IMR-90 (cell line): ENCODE measurements around the gene KIAA0232. TPM values are rescaled to one million over a fixed set of nuclear protein-coding genes. Genes with fewer than 3 reads are reported as not detected.

Source experiments
- ATAC-seq: fragments of 200-7000 bp; cut with Tn5 transposase; 2 replicates; pipeline ENCODE4 v1.9.1; 2020; ENCODE audit warnings: low read depth, mild to moderate bottlenecking, moderate library complexity
- BruUV-seq: library from RNA; stranded (reverse); fragments of 400-500 nt; replicated peaks from 2 replicates; lab custom pipeline; 2021; lab: Mats Ljungman, UMichigan
- CTCF ChIA-PET: fragments of 300-600 bp; formaldehyde crosslinking; extraction: SDS; loops from one replicate; lab custom pipeline; 2021; ENCODE audit warnings: antibody characterized with exemption; lab: Yijun Ruan, JAX
- POLR2A ChIA-PET: fragments of 300-600 bp; sonication (Branson Sonifier 250); formaldehyde crosslinking; loops from one replicate; lab custom pipeline; 2022; ENCODE audit warnings: antibody characterized with exemption; ENCODE audit not compliant: unreplicated experiment; lab: Charles Lee
- DNase-seq: peaks from one replicate; pipeline ENCODE4 v3.0.0; 2013
- H2AFZ ChIP-seq: replicated peaks from 2 replicates; pipeline ENCODE3; 2013; ENCODE audit warnings: low read length, mild to moderate bottlenecking; ENCODE audit not compliant: poor library complexity
- H2AK5ac ChIP-seq: 2 replicates; pipeline ENCODE4 v1.6.1; 2013; ENCODE audit warnings: low read depth, low read length, inconsistent platforms
- H2AK9ac ChIP-seq: replicated peaks from 2 replicates; pipeline ENCODE3; 2013; ENCODE audit warnings: mild to moderate bottlenecking, low read depth, low read length, moderate library complexity; ENCODE audit not compliant: poor library complexity
- H2BK120ac ChIP-seq: 2 replicates; pipeline ENCODE4 v1.6.1; 2013; ENCODE audit warnings: low read depth, low read length, inconsistent platforms
- H2BK15ac ChIP-seq: 3 replicates; pipeline ENCODE4 v1.6.1; 2013; ENCODE audit warnings: low read depth, low read length, inconsistent platforms
- H2BK20ac ChIP-seq: 2 replicates; pipeline ENCODE4 v1.6.1; 2013; ENCODE audit warnings: low read depth, mild to moderate bottlenecking, inconsistent platforms, low read length, moderate library complexity
- H2BK5ac ChIP-seq: 2 replicates; pipeline ENCODE4 v1.6.1; 2013; ENCODE audit warnings: mild to moderate bottlenecking, low read depth, low read length, inconsistent platforms; ENCODE audit not compliant: poor library complexity, severe bottlenecking
- H3K14ac ChIP-seq: replicated peaks from 2 replicates; pipeline ENCODE4 v1.6.1; 2013; ENCODE audit warnings: low read depth, low read length, inconsistent platforms
- H3K18ac ChIP-seq: 2 replicates; pipeline ENCODE4 v1.6.1; 2013; ENCODE audit warnings: low read depth, low read length, control low read depth
- H3K23ac ChIP-seq: 2 replicates; pipeline ENCODE4 v1.6.1; 2013; ENCODE audit warnings: low read depth, low read length, inconsistent platforms
- H3K27ac ChIP-seq: 2 replicates; pipeline ENCODE4 v1.5.1; 2013; ENCODE audit warnings: mild to moderate bottlenecking, control low read depth, low read length; ENCODE audit not compliant: insufficient read depth
- H3K27me3 ChIP-seq: 2 replicates; pipeline ENCODE4 v1.6.1; 2013; ENCODE audit warnings: low read length; ENCODE audit not compliant: control insufficient read depth, insufficient read depth
- H3K36me3 ChIP-seq: 2 replicates; pipeline ENCODE4 v1.6.1; 2013; ENCODE audit warnings: low read length, mixed read lengths; ENCODE audit not compliant: control insufficient read depth, insufficient read depth
- H3K4ac ChIP-seq: 2 replicates; pipeline ENCODE4 v1.6.1; 2013; ENCODE audit warnings: low read depth, low read length, inconsistent platforms
- H3K4me1 ChIP-seq: 2 replicates; pipeline ENCODE4 v1.6.1; 2013; ENCODE audit warnings: low read length, mixed read lengths; ENCODE audit not compliant: control insufficient read depth, insufficient read depth
- H3K4me2 ChIP-seq: 2 replicates; pipeline ENCODE4 v1.6.1; 2013; ENCODE audit warnings: low read depth, mild to moderate bottlenecking, control low read depth, low read length, moderate library complexity
- H3K4me3 ChIP-seq: 2 replicates; pipeline ENCODE4 v1.5.1; 2013; ENCODE audit warnings: low read depth, mild to moderate bottlenecking, control low read depth, low read length, moderate library complexity; ENCODE audit not compliant: insufficient read depth
- H3K56ac ChIP-seq: 2 replicates; pipeline ENCODE4 v1.6.1; 2013; ENCODE audit warnings: low read length, inconsistent platforms; ENCODE audit not compliant: insufficient read depth; ENCODE audit errors: extremely low read depth
- H3K79me1 ChIP-seq, 2 experiments: 2 replicates each; pipeline ENCODE4 v1.6.1; 2013; ENCODE audit warnings: low read length in 2 of 2, inconsistent platforms in 1 of 2, low read depth in 1 of 2
- H3K9ac ChIP-seq: 2 replicates; pipeline ENCODE4 v1.6.1; 2013; ENCODE audit warnings: low read depth, low read length, control low read depth
- H3K9me1 ChIP-seq: 2 replicates; pipeline ENCODE4 v1.6.1; 2013; ENCODE audit warnings: low read length, inconsistent platforms; ENCODE audit not compliant: insufficient read depth
- H3K9me3 ChIP-seq: 2 replicates; pipeline ENCODE4 v1.6.1; 2013; ENCODE audit warnings: low read length; ENCODE audit not compliant: control insufficient read depth, insufficient read depth
- H4K20me1 ChIP-seq: 2 replicates; pipeline ENCODE4 v1.6.1; 2013; ENCODE audit warnings: low read length, inconsistent platforms; ENCODE audit not compliant: insufficient read depth
- H4K5ac ChIP-seq: 2 replicates; pipeline ENCODE4 v1.6.1; 2013; ENCODE audit warnings: mild to moderate bottlenecking, low read depth, low read length, control low read depth
- H4K8ac ChIP-seq, 2 experiments: 2 replicates each; pipeline ENCODE4 v1.6.1; 2013; ENCODE audit warnings: low read depth in 2 of 2, low read length in 2 of 2, control low read depth in 1 of 2, inconsistent platforms in 1 of 2
- H4K91ac ChIP-seq: 2 replicates; pipeline ENCODE4 v1.6.1; 2013; ENCODE audit warnings: low read depth, low read length, inconsistent platforms; ENCODE audit not compliant: insufficient read depth
- BHLHE40 ChIP-seq: fragments of 150-350 bp; IDR thresholded peaks from 2 replicates; pipeline ENCODE4 v1.6.1; 2016; ENCODE audit warnings: mild to moderate bottlenecking, low read depth, low read length
- CHD1 ChIP-seq: IDR thresholded peaks from 2 replicates; pipeline ENCODE4 v1.6.1; 2012; ENCODE audit warnings: low read depth, low read length, improper control_type of control experiment
- FOS ChIP-seq: fragments of 150-350 bp; IDR thresholded peaks from 2 replicates; pipeline ENCODE4 v1.6.1; 2016; ENCODE audit warnings: low read depth, low read length
- MAFK ChIP-seq: IDR thresholded peaks from 2 replicates; pipeline ENCODE4 v1.6.1; 2012; ENCODE audit warnings: low read depth, low read length, improper control_type of control experiment
- MAZ ChIP-seq: IDR thresholded peaks from 2 replicates; pipeline ENCODE4 v1.6.1; 2012; ENCODE audit warnings: low read depth, mild to moderate bottlenecking, low read length, improper control_type of control experiment, moderate library complexity, borderline replicate concordance
- MXI1 ChIP-seq: IDR thresholded peaks from 2 replicates; pipeline ENCODE4 v1.6.1; 2012; ENCODE audit warnings: low read depth, mild to moderate bottlenecking, low read length, moderate library complexity, borderline replicate concordance
- NFE2L2 ChIP-seq: fragments of 150-350 bp; IDR thresholded peaks from 2 replicates; pipeline ENCODE4 v1.6.1; 2016; ENCODE audit warnings: low read depth, mild to moderate bottlenecking, low read length
- POLR2A ChIP-seq: IDR thresholded peaks from 2 replicates; pipeline ENCODE4 v1.6.1; 2012; ENCODE audit warnings: mild to moderate bottlenecking, low read depth, low read length
- RAD21 ChIP-seq: IDR thresholded peaks from 2 replicates; pipeline ENCODE4 v1.6.1; 2012; ENCODE audit warnings: low read length, improper control_type of control experiment
- RCOR1 ChIP-seq: IDR thresholded peaks from 2 replicates; pipeline ENCODE4 v1.6.1; 2012; ENCODE audit warnings: mild to moderate bottlenecking, low read length, improper control_type of control experiment; ENCODE audit not compliant: insufficient replicate concordance
- RFX5 ChIP-seq: IDR thresholded peaks from 2 replicates; pipeline ENCODE4 v1.8.0; 2012; ENCODE audit warnings: low read depth, mild to moderate bottlenecking, low read length, moderate library complexity
- SMC3 ChIP-seq: fragments of 150-350 bp; IDR thresholded peaks from 2 replicates; pipeline ENCODE4 v1.6.1; 2016; ENCODE audit warnings: low read depth, mild to moderate bottlenecking, antibody characterized with exemption, low read length, moderate library complexity
- WGBS, 2 experiments: methylation state at CpG; one replicate each; pipeline versions ENCODE4 v1.1.5 to v1.1.7; 2013; ENCODE audit warnings: missing lambda C conversion rate in 2 of 2; ENCODE audit not compliant: insufficient read length in 1 of 2; ENCODE audit errors: extremely low coverage in 2 of 2; 5-methylcytosine and 5-hydroxymethylcytosine counted together
- dilution Hi-C: fragments of 300-500 bp; cut with HindIII; formaldehyde crosslinking; loops from one replicate; pipeline ENCODE4 v1.14.3; 2018; ENCODE audit warnings: low sequenced_read_pairs; ENCODE audit not compliant: unreplicated experiment
- in situ Hi-C: fragments of 300-500 bp; cut with MboI; formaldehyde crosslinking; loops from 3 replicates; pipeline ENCODE4 v1.14.3; 2019; ENCODE audit warnings: low sequenced_read_pairs, inconsistent platforms, mixed read lengths
- intact Hi-C: fragments of 100-400 bp; cut with micrococcal nuclease; formaldehyde crosslinking; loops from 2 replicates; pipeline ENCODE4 v1.10.0; 2022
- polyA plus RNA-seq, 3 experiments: library from polyadenylated mRNA; depleted of rRNA; stranded (reverse); fragments of >200 nt; gene quantifications; 2 replicates each; pipeline ENCODE4 v1.2.3, GENCODE V29; 2012; ENCODE audit warnings: low replicate concordance in 1 of 3
- total RNA-seq: library from RNA; depleted of rRNA; stranded (reverse); fragments of >200 nt; gene quantifications from 2 replicates; pipeline ENCODE4 v1.2.3, GENCODE V29; 2012
- TF ChIP-seq, protein P1 (sequence below): fragments of 150-350 bp; IDR thresholded peaks from 2 replicates; pipeline ENCODE4 v1.6.1; 2017; ENCODE audit warnings: mild to moderate bottlenecking, antibody characterized with exemption, low read length, low read depth
- TF ChIP-seq, protein P2 (sequence below): fragments of 150-350 bp; IDR thresholded peaks from 2 replicates; pipeline ENCODE4 v1.6.1; 2016; ENCODE audit warnings: low read depth, mild to moderate bottlenecking, low read length, moderate library complexity, borderline replicate concordance
- TF ChIP-seq, protein P3 (sequence below): conservative IDR thresholded peaks from 2 replicates; pipeline ENCODE4 v1.5.1; 2012; ENCODE audit warnings: mild to moderate bottlenecking, low read depth, low read length, improper control_type of control experiment

Gene KIAA0232
- total and polyA plus RNA-seq, 2 of the 4 experiments (the other 2 are of a cell fraction), result 6.8 to 19.5 TPM

DNA sequence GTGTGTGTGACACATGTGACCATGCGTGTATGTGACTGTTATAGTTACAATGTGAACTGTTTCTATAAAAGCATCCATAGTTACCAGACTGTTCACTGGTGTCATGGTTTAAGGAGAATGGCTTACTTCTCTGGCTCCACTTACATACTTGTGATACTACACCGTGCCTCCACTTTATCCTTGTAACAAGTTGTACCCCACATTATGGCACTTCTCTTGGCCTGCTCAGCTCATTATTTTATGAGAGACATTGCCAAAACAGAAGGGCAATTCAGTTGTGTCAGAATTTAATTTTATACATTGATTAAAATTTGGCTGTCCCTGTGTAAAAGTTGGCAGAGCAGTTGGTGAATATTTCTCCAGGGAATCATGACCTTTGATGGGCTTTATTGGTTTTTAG, 64.7 kb downstream of the KIAA0232 start:
- in situ Hi-C loops (no loop called here), dilution Hi-C loops (no loop called here), intact Hi-C loops (no loop called here)
- Histone ChIP-seq H3K4me1 (no peaks in the 10 kb centered on the region), H4K5ac (no peak overlapping the region), H3K4ac (no peak overlapping the region), H4K8ac (no peak overlapping the region), H3K27me3 (no peaks in the 10 kb centered on the region), H2AFZ (no peak overlapping the region), H2AK5ac (no peak overlapping the region), H3K9me3 (no peaks in the 10 kb centered on the region), H3K56ac (no peak overlapping the region), H3K79me1 (peaks cover 25 to 58% of the 10 kb centered on the region in 2 experiments), H3K9me1 (peaks cover 9% of the 10 kb centered on the region; the same call in 1 of the 2 replicates), H2BK5ac (no peak overlapping the region), H2BK20ac (no peak overlapping the region), H2AK9ac (no peak overlapping the region), H4K20me1 (peaks cover 17% of the 10 kb centered on the region; the same call in 1 of the 2 replicates), H3K9ac (no peak overlapping the region), H2BK120ac (no peak overlapping the region), H2BK15ac (no peak overlapping the region), H3K36me3 (peaks cover 21% of the 10 kb centered on the region), H3K18ac (no peak overlapping the region), H3K4me3 (no peak overlapping the region), H3K27ac (no peak overlapping the region), H3K14ac (no peak overlapping the region), H3K23ac (no peak overlapping the region), H3K4me2 (no peak overlapping the region), H4K91ac (no peak overlapping the region)
- DNase-seq (no peak), ATAC-seq (no peak)
- BruUV-seq, result no TSS peak
- TF ChIP-seq RCOR1, result no peak
- no peak for TF ChIP-seq CHD1
- no peak for TF ChIP-seq BHLHE40
- TF ChIP-seq, protein P1, sequence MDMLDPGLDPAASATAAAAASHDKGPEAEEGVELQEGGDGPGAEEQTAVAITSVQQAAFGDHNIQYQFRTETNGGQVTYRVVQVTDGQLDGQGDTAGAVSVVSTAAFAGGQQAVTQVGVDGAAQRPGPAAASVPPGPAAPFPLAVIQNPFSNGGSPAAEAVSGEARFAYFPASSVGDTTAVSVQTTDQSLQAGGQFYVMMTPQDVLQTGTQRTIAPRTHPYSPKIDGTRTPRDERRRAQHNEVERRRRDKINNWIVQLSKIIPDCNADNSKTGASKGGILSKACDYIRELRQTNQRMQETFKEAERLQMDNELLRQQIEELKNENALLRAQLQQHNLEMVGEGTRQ, result no peak
- no peak for TF ChIP-seq RAD21
- no peak for TF ChIP-seq SMC3
- TF ChIP-seq, protein P2, sequence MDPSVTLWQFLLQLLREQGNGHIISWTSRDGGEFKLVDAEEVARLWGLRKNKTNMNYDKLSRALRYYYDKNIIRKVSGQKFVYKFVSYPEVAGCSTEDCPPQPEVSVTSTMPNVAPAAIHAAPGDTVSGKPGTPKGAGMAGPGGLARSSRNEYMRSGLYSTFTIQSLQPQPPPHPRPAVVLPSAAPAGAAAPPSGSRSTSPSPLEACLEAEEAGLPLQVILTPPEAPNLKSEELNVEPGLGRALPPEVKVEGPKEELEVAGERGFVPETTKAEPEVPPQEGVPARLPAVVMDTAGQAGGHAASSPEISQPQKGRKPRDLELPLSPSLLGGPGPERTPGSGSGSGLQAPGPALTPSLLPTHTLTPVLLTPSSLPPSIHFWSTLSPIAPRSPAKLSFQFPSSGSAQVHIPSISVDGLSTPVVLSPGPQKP, result no peak
- TF ChIP-seq FOS, result no peak
- TF ChIP-seq NFE2L2, result no peak
- TF ChIP-seq, protein P3, sequence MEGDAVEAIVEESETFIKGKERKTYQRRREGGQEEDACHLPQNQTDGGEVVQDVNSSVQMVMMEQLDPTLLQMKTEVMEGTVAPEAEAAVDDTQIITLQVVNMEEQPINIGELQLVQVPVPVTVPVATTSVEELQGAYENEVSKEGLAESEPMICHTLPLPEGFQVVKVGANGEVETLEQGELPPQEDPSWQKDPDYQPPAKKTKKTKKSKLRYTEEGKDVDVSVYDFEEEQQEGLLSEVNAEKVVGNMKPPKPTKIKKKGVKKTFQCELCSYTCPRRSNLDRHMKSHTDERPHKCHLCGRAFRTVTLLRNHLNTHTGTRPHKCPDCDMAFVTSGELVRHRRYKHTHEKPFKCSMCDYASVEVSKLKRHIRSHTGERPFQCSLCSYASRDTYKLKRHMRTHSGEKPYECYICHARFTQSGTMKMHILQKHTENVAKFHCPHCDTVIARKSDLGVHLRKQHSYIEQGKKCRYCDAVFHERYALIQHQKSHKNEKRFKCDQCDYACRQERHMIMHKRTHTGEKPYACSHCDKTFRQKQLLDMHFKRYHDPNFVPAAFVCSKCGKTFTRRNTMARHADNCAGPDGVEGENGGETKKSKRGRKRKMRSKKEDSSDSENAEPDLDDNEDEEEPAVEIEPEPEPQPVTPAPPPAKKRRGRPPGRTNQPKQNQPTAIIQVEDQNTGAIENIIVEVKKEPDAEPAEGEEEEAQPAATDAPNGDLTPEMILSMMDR, result no peak
- TF ChIP-seq RFX5, result no peak
- TF ChIP-seq POLR2A, result no peak
- no peak for TF ChIP-seq MAFK
- no peak for TF ChIP-seq MXI1
- no peak for TF ChIP-seq MAZ
- no CpG with 5 or more reads among the region's 2 CpGs for WGBS, 2 experiments
- ChIA-PET POLR2A (no interaction called here), CTCF (no interaction called here)
